Neural cell (in vitro differentiated cells): Measurements from ENCODE around the gene FAM110A.

ENCODE experiments used
- CTCF ChIP-seq: fragments of 450-650 bp; IDR thresholded peaks from 2 replicates; pipeline ENCODE4 v1.5.1; 2014; ENCODE audit warnings: antibody characterized with exemption, mild to moderate bottlenecking, moderate library complexity; ENCODE audit not compliant: poor library complexity, severe bottlenecking
- EZH2 ChIP-seq: fragments of 200-600, 300-800 bp; shearing (Covaris generic), sonication (generic); IDR thresholded peaks from 2 replicates; pipeline ENCODE4 v1.6.1; 2014; ENCODE audit warnings: antibody characterized with exemption, low read length, borderline replicate concordance, mild to moderate bottlenecking; ENCODE audit not compliant: insufficient read depth, poor library complexity, severe bottlenecking
- POLR2AphosphoS5 ChIP-seq: IDR thresholded peaks from 2 replicates; pipeline ENCODE4 v1.6.1; 2012
- RAD21 ChIP-seq: fragments of 450-650 bp; conservative IDR thresholded peaks from 2 replicates; pipeline ENCODE4 v1.6.1; 2014; ENCODE audit warnings: antibody characterized with exemption, mild to moderate bottlenecking, moderate library complexity
- REST ChIP-seq: IDR thresholded peaks from 2 replicates; pipeline ENCODE4 v1.6.1; 2012; ENCODE audit warnings: borderline replicate concordance
- SMC3 ChIP-seq: fragments of 450-650 bp; conservative IDR thresholded peaks from 2 replicates; pipeline ENCODE4 v1.6.1; 2014; ENCODE audit warnings: antibody characterized with exemption, mild to moderate bottlenecking, moderate library complexity; ENCODE audit not compliant: poor library complexity
- TAF1 ChIP-seq: IDR thresholded peaks from 2 replicates; pipeline ENCODE4 v1.6.1; 2012; ENCODE audit warnings: low read depth

- TF ChIP-seq SMC3 (no peak), CTCF (no peak), EZH2 (no peak), RAD21 (no peak), POLR2AphosphoS5 (no peak), TAF1 (no peak), REST (no peak)
These were observed 34.8 kb downstream of the FAM110A start for GRCh38 chr20:868279-868678.
